Umbilical cord (tissue), 2 donors: ENCODE data around the gene SULT4A1. TPM values are rescaled to one million over a fixed set of nuclear protein-coding genes. Genes with fewer than 3 reads are reported as not detected.
A peak's percentile ranks its signal among the peaks of the same experiment; 100 is the strongest.

Experiments used
- DNase-seq: peaks from one replicate; pipeline ENCODE4 v3.0.0-alpha.2; 2015; ENCODE audit warnings: low spot score
- total RNA-seq: library from RNA; depleted of rRNA; stranded (reverse); fragments of >200 nt; gene quantifications from one replicate; pipeline ENCODE4 v1.2.3, GENCODE V29; 2014; ENCODE audit warnings: low replicate concordance; ENCODE audit not compliant: insufficient read depth

The SULT4A1 gene
- total RNA-seq, 1 donor from 2014 or later: 3.4 TPM

DNA sequence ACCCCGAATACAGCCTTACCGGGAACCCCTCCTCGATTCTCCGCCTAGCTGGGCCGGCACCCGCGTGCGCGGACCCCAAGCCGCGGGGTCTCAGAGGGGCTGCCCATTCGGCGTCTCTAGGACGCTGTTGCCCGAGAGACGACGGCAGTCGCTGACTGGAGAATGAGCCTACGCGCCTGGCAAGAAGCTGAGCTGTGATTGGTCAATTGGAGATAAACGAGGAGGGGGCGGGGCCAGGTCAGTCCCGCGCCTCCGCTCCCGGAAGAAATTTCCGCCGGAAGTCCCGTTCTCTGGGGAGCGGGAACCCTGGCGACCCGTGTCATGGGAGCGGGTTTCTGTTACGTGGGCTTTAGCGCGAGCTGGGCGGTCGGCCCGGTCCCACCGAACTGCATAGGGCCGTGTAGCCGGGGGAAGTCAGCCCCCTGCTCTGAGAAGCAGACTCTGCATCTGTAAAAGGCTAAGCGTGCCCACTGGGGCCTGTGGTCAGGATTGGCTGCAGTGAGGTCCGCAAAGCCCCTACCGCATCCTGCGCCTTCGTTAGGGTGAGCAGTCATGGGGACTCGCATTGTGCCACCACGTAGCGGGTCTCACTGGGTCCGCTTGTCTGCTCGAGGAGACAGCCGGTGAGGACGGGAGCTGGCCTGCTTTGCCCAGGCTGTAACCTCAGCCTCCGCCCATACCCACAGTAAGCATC lies 50.0 kb downstream of the SULT4A1 start, which contains the start of gene EFCAB6:
EFCAB6 (minus strand) TSS at position 157 of the 694 bp plus-strand sequence. CDS start 29,987 bp downstream, outside the sequence.
- peak; percentile 96 for DNase-seq

DNA sequence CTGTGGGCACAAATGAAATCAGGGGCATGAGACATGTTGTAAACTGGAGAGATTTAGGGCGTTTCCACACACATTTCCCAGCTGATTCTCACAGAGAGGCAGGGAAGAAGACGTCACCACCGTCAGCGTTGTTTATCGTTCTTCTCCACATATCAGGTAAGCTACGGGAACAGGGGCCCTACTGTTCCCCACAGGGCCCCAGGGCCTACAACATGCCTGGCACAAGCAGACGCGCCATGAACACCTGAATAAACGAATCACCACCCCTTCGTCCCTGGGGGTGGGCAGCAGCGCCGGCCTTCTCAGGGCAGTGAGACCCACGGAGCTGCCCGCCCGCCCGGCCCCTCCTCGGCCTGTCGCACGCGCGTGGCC lies 50.5 kb downstream of the SULT4A1 start:
- peak; percentile 38 for DNase-seq

DNA sequence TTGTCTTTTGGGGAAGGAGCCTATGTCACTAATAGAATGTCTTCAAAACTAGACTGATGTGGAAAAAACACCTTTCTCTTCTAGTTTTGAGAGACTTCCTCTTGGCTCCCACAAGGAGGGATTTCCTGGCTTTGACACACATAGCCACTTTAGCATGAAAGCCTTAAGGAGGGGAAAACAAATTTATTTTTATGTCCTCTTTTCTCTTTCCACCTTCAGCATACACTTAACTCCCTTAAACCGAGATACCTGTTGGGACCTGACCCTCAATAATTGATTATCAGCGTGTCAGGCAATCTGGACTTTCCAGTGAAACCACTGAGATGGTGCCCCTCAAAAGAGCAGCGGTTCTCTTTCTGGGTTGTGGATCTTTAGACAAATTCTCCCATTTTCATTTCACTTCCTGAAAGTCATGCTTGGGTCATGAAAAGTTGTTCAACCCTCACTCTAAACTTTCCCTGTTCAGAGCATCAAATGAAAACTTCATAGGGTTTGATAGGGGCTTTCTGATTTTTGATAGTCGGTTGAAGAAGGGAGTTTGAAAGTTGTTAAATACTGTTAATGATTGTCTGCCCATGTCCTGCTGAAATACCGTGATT lies 59.3 kb downstream of the SULT4A1 start:
- DNase-seq: no peak

DNA sequence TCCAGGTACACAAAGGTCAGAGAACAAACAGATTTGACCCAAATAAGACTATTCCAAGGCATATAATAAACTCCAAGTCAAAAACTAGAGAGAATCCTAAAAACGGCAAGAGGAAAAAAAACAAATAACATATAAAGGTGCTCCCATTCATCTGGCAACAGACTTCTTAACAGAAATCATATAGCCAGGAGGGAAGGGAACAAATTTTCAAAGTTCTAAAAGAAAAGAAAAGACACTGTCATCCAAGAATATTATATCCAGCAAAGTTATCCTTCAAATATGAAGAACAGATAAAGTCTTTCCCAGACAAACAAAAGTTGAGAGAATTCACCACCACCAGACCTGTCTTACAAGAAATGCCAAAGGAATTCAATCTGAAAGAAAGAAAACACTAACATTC lies 61.3 kb downstream of the SULT4A1 start:
- no peak for DNase-seq

GRCh38 chr22:43798492-43798891 lies 63.8 kb downstream of the SULT4A1 start:
- DNase-seq: no peak

- peak; percentile 92 for DNase-seq
These were observed 65.7 kb downstream of the SULT4A1 start for GRCh38 chr22:43796567-43796966.

- no peak for DNase-seq
These were observed 67.0 kb downstream of the SULT4A1 start for GRCh38 chr22:43795320-43795719.

DNA sequence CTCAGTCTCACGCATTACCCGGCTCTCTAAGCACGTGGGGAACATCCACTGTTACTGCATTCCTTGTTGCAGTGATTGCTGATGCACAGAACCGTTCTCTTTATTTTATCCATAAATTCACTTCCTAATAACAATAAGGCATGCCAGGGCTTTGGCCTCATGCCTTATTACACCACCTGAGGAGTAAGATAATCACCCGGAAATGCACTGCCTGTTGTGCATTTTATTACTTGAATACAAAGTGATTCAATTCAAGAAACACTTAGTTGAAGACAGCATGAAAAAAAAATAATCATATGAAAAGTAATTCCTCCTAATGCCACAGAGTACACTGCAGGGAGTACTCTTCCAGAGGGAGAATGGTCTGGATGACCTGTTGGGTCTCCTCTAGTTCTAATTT lies 69.4 kb downstream of the SULT4A1 start:
- no peak for DNase-seq

DNA sequence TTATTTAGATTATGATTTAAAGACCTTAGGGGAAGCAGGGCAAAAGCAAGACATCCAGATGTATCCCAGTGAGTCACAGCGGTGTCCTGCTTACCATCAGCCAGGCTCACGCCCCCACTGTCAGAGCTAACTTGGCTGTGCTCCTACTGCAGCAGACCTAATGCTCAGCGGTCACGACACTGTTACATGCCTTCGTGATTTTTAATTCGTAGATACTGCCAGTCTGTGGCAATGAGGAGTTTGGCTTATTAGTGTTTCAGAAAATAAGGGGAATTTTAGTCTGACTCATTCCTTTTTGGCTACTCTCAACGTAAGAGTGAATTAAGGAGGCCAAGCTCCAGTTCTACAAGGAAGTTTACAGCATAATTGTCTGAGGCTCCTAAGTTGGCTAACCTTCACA lies 72.9 kb downstream of the SULT4A1 start:
- DNase-seq: peak; percentile 96

- DNase-seq: no peak
These were observed 78.5 kb downstream of the SULT4A1 start for GRCh38 chr22:43783777-43784176.

DNA sequence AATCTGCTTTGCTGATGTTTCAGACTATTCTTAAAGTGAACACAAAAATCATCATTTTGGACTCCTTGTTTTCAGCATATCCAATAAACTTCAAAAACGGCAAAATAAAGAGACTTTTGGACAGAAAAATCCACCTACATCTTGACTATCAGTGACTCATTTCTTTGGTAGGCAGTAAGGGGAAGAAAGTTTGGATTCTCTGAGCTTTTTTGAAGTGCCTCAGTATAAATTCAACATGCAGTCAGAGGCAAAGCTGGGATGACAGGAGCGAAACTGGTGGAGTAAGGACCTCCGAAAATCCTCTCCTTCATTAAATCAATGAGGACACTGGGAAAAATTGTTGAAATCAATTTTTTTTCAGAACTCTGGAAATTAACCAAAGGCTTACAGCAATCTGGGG lies 79.9 kb downstream of the SULT4A1 start:
- DNase-seq: peak; percentile 24

DNA sequence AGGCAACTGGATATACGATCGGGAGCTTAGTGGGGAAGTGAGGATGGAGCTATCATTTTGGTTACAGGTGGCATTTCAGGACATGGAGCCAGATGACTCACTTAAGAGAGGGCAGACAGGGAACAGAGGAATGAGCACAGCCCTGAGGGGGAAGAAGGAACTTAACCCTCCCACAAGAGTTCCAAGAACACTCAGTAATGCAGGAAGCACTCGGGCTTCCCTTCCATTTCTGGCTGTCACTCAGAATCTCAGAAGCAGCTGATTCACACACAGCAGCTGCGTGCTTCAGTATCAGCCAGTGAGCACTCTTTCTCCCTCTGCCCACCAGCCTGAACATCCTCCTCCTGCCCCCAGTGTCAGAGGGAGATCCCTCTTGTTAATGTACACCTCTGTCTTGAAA lies 85.0 kb downstream of the SULT4A1 start:
- DNase-seq: peak; percentile 71

- no peak for DNase-seq
These were observed 86.1 kb downstream of the SULT4A1 start for GRCh38 chr22:43776081-43776670.

Other genes starting within 250 kb of the SULT4A1 start
- 7.0 TPM for gene EFCAB6, start 50.2 kb downstream of the SULT4A1 start, total RNA-seq
- gene PNPLA5, start 29.5 kb upstream of the SULT4A1 start, total RNA-seq: not detected
- gene PNPLA3, start 61.3 kb upstream of the SULT4A1 start, total RNA-seq: 0.48 TPM
- 18.8 TPM for gene SAMM50, start 92.9 kb upstream of the SULT4A1 start, total RNA-seq
- 11.8 TPM for gene PARVB, start 161.8 kb upstream of the SULT4A1 start, total RNA-seq